PC-3 (cell line): ENCODE data around the gene IRF2. TPM values are rescaled to one million over a fixed set of nuclear protein-coding genes. Genes with fewer than 3 reads are reported as not detected.

Experiments
- ATAC-seq: fragments of 200-7000 bp; cut with Tn5 transposase; 2 replicates; pipeline ENCODE4 v1.9.1; 2020; ENCODE audit warnings: mild to moderate bottlenecking, moderate library complexity
- BruUV-seq: library from RNA; stranded (reverse); fragments of 400-500 nt; replicated peaks from 2 replicates; lab custom pipeline; 2021; lab: Mats Ljungman, UMichigan
- CTCF ChIA-PET: fragments of 300-600 bp; sonication (Branson Sonifier 250); formaldehyde crosslinking; loops from one replicate; lab custom pipeline; 2022; ENCODE audit warnings: antibody characterized with exemption; lab: Charles Lee
- POLR2A ChIA-PET: fragments of 300-600 bp; sonication (Branson Sonifier 250); formaldehyde crosslinking; loops from one replicate; lab custom pipeline; 2022; ENCODE audit warnings: antibody characterized with exemption; ENCODE audit not compliant: unreplicated experiment; lab: Charles Lee
- DNase-seq: peaks from one replicate; pipeline ENCODE4 v3.0.0-alpha.2; 2015
- H2AFZ ChIP-seq: fragments of 300-600 bp; sonication (generic); 2 replicates; pipeline ENCODE4 v1.6.0; 2016; ENCODE audit warnings: antibody characterized with exemption, low read length
- H3F3A ChIP-seq: fragments of 300-600 bp; sonication (generic); one replicate; pipeline ENCODE4 v1.6.0; 2017; ENCODE audit warnings: antibody characterized with exemption, low read length, control low read depth, mild to moderate bottlenecking; ENCODE audit not compliant: unreplicated experiment
- H3K27ac ChIP-seq: fragments of 300-600 bp; sonication (generic); 2 replicates; pipeline ENCODE4 v1.5.1; 2016; ENCODE audit warnings: mild to moderate bottlenecking, low read length
- H3K27me3 ChIP-seq: fragments of 300-600 bp; sonication (generic); 2 replicates; pipeline ENCODE4 v1.6.1; 2016; ENCODE audit warnings: low read length, mixed read lengths
- H3K36me3 ChIP-seq: fragments of 300-600 bp; sonication (generic); 2 replicates; pipeline ENCODE4 v1.6.1; 2016; ENCODE audit warnings: low read depth, mixed run types, low read length, mixed read lengths
- H3K4me1 ChIP-seq: fragments of 300-600 bp; sonication (generic); 2 replicates; pipeline ENCODE4 v1.5.1; 2016; ENCODE audit warnings: low read length; ENCODE audit not compliant: insufficient read depth
- H3K4me2 ChIP-seq: fragments of 300-600 bp; sonication (generic); 2 replicates; pipeline ENCODE4 v1.6.0; 2016; ENCODE audit warnings: low read length
- H3K4me3 ChIP-seq: fragments of 300-600 bp; sonication (generic); 2 replicates; pipeline ENCODE4 v1.5.1; 2016; ENCODE audit warnings: mild to moderate bottlenecking, low read length, mixed read lengths
- H3K79me2 ChIP-seq: fragments of 300-600 bp; sonication (generic); 2 replicates; pipeline ENCODE4 v1.6.1; 2017; ENCODE audit warnings: low read length, mixed read lengths
- H3K9ac ChIP-seq: fragments of 300-600 bp; sonication (generic); 2 replicates; pipeline ENCODE4 v1.6.0; 2016; ENCODE audit warnings: mild to moderate bottlenecking, low read length
- H3K9me2 ChIP-seq: fragments of 300-600 bp; sonication (generic); replicated peaks from 2 replicates; pipeline ENCODE4 v1.6.1; 2016; ENCODE audit warnings: mixed run types, low read length, mixed read lengths
- H3K9me3 ChIP-seq: fragments of 300-600 bp; sonication (generic); 2 replicates; pipeline ENCODE4 v1.6.1; 2016; ENCODE audit warnings: low read length, mixed read lengths
- H4K20me1 ChIP-seq: fragments of 300-600 bp; sonication (generic); 2 replicates; pipeline ENCODE4 v1.6.1; 2016; ENCODE audit warnings: low read length, mixed read lengths
- EZH2 ChIP-seq: fragments of 300-600 bp; sonication (generic); IDR thresholded peaks from one replicate; pipeline ENCODE4 v1.6.1; 2017; ENCODE audit warnings: antibody characterized with exemption, mild to moderate bottlenecking, low read length; ENCODE audit not compliant: unreplicated experiment
- EZH2phosphoT487 ChIP-seq: fragments of 300-600 bp; sonication (generic); IDR thresholded peaks from 2 replicates; pipeline ENCODE4 v1.6.1; 2018; ENCODE audit warnings: mild to moderate bottlenecking, antibody characterized with exemption, low read length, borderline replicate concordance
- intact Hi-C: fragments of 100-400 bp; cut with micrococcal nuclease; formaldehyde crosslinking; loops from 2 replicates; pipeline ENCODE4 v1.9.0; 2023
- total RNA-seq: library from RNA; depleted of rRNA; stranded (reverse); fragments of >200 nt; gene quantifications from 2 replicates; pipeline ENCODE4 v1.2.3, GENCODE V29; 2014
- TF ChIP-seq, protein P1 (sequence below): fragments of 300-600 bp; sonication (generic); conservative IDR thresholded peaks from 2 replicates; pipeline ENCODE4 v1.5.1; 2017; ENCODE audit warnings: antibody characterized with exemption, low read depth, mild to moderate bottlenecking, low read length

The IRF2 gene
- total RNA-seq, 1 experiment from 2014 or later = 7.7 TPM

DNA sequence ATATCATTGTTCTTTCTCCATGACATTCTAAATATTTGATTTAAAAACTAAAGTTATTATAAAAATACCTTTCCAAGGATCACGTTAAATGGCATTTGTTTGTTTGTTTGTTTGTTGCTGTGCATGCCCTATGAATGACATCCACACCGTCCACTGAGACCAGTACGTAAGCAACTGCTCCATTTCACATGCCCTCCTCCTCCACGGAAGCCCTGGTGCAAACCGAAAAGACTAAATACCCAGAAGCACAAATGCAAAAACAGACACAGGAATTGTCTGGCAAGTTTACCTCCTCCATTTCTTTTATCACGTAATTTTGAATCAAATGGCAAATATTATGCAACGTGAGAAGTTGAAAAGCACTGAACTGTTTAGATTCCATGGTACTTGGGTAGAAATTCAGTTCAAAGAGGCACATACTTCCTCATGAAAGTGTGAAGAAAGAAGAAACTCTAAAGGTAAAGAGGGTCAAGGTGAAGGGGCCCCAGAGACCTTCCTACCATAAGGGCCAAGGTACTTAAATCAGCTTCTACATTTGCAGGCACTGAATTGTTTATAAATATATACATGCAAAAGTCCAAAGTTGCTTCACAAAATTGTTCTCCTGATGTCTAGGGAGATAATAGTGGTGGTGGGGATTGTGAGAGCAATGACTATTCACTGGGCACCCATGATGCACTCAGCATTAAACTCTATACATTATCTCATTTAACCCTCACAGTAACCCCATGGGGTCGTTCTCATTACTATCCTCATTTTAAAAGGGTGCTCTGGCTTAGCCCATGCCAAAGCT lies 23.4 kb downstream of the IRF2 start:
- no peak overlapping the region for H3K27ac ChIP-seq
- CTCF ChIA-PET = no interaction called here
- DNase-seq (no peak), ATAC-seq (no peak)
- no peaks in the 10 kb centered on the region for H4K20me1 ChIP-seq
- POLR2A ChIA-PET = interaction anchor here (0.7 kb wide), 1 partner anchor 87 kb away, joined by 5 read pairs; no protein-coding TSS in a partner anchor
- H2AFZ ChIP-seq = no peak overlapping the region
- TF ChIP-seq, protein P1, sequence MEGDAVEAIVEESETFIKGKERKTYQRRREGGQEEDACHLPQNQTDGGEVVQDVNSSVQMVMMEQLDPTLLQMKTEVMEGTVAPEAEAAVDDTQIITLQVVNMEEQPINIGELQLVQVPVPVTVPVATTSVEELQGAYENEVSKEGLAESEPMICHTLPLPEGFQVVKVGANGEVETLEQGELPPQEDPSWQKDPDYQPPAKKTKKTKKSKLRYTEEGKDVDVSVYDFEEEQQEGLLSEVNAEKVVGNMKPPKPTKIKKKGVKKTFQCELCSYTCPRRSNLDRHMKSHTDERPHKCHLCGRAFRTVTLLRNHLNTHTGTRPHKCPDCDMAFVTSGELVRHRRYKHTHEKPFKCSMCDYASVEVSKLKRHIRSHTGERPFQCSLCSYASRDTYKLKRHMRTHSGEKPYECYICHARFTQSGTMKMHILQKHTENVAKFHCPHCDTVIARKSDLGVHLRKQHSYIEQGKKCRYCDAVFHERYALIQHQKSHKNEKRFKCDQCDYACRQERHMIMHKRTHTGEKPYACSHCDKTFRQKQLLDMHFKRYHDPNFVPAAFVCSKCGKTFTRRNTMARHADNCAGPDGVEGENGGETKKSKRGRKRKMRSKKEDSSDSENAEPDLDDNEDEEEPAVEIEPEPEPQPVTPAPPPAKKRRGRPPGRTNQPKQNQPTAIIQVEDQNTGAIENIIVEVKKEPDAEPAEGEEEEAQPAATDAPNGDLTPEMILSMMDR = no peak
- TF ChIP-seq EZH2phosphoT487 = no peak
- TF ChIP-seq EZH2 = no peak
- intact Hi-C loops = loop anchor here (5.0 kb wide), 1 partner anchor 34 kb away; no protein-coding TSS in a partner anchor
- H3K4me1 ChIP-seq = peaks cover 24% of the 10 kb centered on the region
- no peak overlapping the region for H3K4me3 ChIP-seq
- no TSS peak for BruUV-seq
- no peaks in the 10 kb centered on the region for H3K36me3 ChIP-seq
- no peaks in the 10 kb centered on the region for H3F3A ChIP-seq
- no peaks in the 10 kb centered on the region for H3K9me2 ChIP-seq
- H3K9ac ChIP-seq = no peak overlapping the region
- H3K27me3 ChIP-seq = no peaks in the 10 kb centered on the region
- H3K4me2 ChIP-seq = no peak overlapping the region
- no peaks in the 10 kb centered on the region for H3K9me3 ChIP-seq
- peaks cover 29% of the 10 kb centered on the region for H3K79me2 ChIP-seq

DNA sequence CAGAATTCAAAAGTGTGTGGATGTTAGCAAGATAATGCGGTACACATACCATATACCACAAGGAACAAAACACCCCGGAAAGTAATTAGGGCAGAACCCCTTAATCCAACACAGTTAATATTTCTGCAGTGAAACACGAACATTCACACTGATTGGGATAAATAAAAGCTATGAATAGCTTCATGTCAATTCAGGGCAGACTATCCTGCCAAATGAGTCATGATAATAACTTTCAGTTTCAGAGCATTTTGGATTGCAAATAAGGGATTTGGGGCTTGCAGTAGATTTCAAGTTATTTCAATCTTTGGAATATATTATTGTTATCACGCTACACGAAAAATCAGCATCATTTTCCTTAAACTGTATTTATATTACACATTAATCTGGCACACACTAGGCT lies 24.3 kb downstream of the IRF2 start:
- Histone ChIP-seq H3K9me3 (no peaks in the 10 kb centered on the region), H2AFZ (no peak overlapping the region), H3K9ac (no peak overlapping the region), H3K79me2 (peaks cover 29% of the 10 kb centered on the region), H3K4me2 (peak overlapping the region; percentile 56), H3K4me3 (no peak overlapping the region), H3K27ac (no peak overlapping the region), H3F3A (no peaks in the 10 kb centered on the region), H3K36me3 (no peaks in the 10 kb centered on the region), H3K27me3 (no peaks in the 10 kb centered on the region), H3K9me2 (no peaks in the 10 kb centered on the region), H4K20me1 (no peaks in the 10 kb centered on the region), H3K4me1 (peaks cover 24% of the 10 kb centered on the region)
- peak; percentile 57 for ATAC-seq
- CTCF ChIA-PET = no interaction called here
- peak; percentile 44 for DNase-seq
- TF ChIP-seq EZH2phosphoT487 = no peak
- POLR2A ChIA-PET = interaction anchor here (0.7 kb wide), 1 partner anchor 88 kb away, joined by 5 read pairs; no protein-coding TSS in a partner anchor
- intact Hi-C loops = loop anchor here (5.0 kb wide), 1 partner anchor 33 kb away; no protein-coding TSS in a partner anchor
- no TSS peak for BruUV-seq

DNA sequence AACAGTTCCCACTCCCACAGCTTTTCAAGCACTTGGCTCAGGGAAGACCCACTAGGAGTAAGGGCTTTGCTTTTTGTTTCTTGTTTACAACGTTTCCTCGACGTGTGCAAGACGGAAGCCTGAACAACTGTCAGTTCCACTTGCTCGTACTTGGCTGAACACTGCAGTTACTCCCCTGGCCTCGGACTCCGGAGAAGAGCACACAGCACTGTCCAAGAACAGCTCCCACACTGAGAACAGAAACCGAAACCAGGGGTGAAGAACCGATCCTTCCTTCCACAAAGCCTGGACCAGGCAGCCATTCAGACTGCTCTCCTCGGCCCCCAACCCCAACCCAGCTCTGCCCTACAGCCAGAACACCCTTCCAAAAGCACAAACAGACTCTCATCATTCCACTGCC lies 25.5 kb downstream of the IRF2 start:
- ChIA-PET CTCF (no interaction called here), POLR2A (no interaction called here)
- TF ChIP-seq EZH2 (no peak), EZH2phosphoT487 (no peak)
- TF ChIP-seq, protein P1 = no peak
- Histone ChIP-seq H3K27ac (no peak overlapping the region), H3K4me2 (no peak overlapping the region), H4K20me1 (no peaks in the 10 kb centered on the region), H3K4me3 (no peak overlapping the region), H3K9me2 (no peaks in the 10 kb centered on the region), H3K4me1 (peaks cover 20% of the 10 kb centered on the region), H3K9me3 (no peaks in the 10 kb centered on the region), H3K36me3 (no peaks in the 10 kb centered on the region), H3F3A (no peaks in the 10 kb centered on the region), H3K27me3 (no peaks in the 10 kb centered on the region), H3K79me2 (peaks cover 26% of the 10 kb centered on the region), H2AFZ (no peak overlapping the region), H3K9ac (no peak overlapping the region)
- intact Hi-C loops = no loop called here
- ATAC-seq (no peak), DNase-seq (no peak)
- no TSS peak for BruUV-seq
